ENCODE data around the gene SOX15.

DNA sequence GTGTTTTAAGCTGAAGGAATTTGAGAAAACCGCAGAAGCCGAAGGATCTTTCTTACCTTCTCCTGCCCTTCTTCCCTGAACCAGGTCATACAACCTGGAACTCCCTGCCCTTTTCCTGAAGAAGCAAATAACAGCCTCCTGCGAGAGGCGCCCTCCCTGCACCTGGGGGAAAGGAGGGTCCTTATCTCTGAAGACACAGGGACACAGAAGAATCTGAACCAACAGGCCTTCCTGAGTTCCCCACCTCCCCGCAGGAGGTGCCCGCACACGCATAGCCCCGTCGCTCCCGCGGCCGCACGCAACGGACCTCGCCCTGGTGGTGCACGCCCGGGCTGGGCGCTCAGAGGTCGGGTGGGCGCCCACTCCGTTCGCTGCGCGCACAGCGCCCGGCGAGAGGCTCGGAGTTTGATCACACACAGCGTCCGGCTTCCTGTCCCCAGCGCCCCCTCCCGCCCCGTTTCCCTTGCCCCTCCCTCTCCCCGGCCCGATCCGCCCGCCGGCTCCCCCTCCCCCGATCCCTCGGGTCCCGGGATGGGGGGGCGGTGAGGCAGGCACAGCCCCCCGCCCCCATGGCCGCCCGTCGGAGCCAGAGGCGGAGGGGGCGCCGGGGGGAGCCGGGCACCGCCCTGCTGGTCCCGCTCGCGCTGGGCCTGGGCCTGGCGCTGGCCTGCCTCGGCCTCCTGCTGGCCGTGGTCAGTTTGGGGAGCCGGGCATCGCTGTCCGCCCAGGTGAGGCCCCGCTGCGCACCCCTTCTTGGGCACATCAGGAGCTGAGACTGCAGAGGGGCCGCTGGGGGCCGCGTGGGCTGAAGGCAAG lies 41.1 kb downstream of the SOX15 start, which contains the start of gene TNFSF12:
- TF ChIP-seq CTCF (IDR thresholded peaks at IDR 0.05) (no peak), POLR2A (IDR thresholded peaks at IDR 0.05) (no peak), POLR2AphosphoS5 (IDR thresholded peaks at IDR 0.05) (no peak), EP300 (IDR thresholded peaks at IDR 0.05) (no peak)

Measured in suprapubic skin (tissue), 4 donors.